ENCODE results near the gene HIP1R.

Gene HIP1R

GRCh38 chr12:122859303-122860039 lies 24.2 kb downstream of the HIP1R start:
- Histone ChIP-seq H3K4me3 (ENCODE audit: low read depth, low read length) (no peak overlapping the region), H3K36me3 (ENCODE audit: control insufficient read depth in 2 of 2, insufficient read depth in 1 of 2, low read length in 2 of 2) (peaks cover 0 to 49% of the 10 kb centered on the region in 2 experiments; a peak in 1 of 3 replicates), H3K27ac (ENCODE audit: extremely low read depth, low read depth, low read length) (no peak overlapping the region), H3K4me1 (ENCODE audit: control insufficient read depth, insufficient read depth, low read length) (no peaks in the 10 kb centered on the region), H3K9me3 (ENCODE audit: control insufficient read depth, insufficient read depth, low read depth, low read length) (no peaks in the 10 kb centered on the region)
- ChIA-PET POLR2A (interaction anchor here (0.6 kb wide), 2 partner anchors 115 to 517 kb away, joined by 3 read pairs; no protein-coding TSS in a partner anchor), CTCF (interaction anchor here (0.5 to 7.5 kb wide), 16 partner anchors 10 to 720 kb away, joined by 3 to 105 read pairs (median 4); no protein-coding TSS in a partner anchor)
- peak; percentile 98 for TF ChIP-seq ZNF10 (tag by site-specific recombination; IDR thresholded peaks at IDR 0.05)
- peak; percentile 85 for TF ChIP-seq ZNF600 (tag by site-specific recombination; IDR thresholded peaks at IDR 0.05)
- 0 out of 2 replicates have a peak, but pooled peaks have one; percentile 19 for TF ChIP-seq ZNF449 (tag by site-specific recombination; IDR thresholded peaks at IDR 0.05)
- no peak for TF ChIP-seq ZBTB20 (tag by site-specific recombination; IDR thresholded peaks at IDR 0.05)
- peak; percentile 14; the same call in 1 of the 2 replicates for TF ChIP-seq ZIC2 (tag by site-specific recombination; IDR thresholded peaks at IDR 0.05)
- TF ChIP-seq ZNF580 (tag by site-specific recombination; IDR thresholded peaks at IDR 0.05): no peak

GRCh38 chr12:122860040-122860853 lies 25.0 kb downstream of the HIP1R start:
- POLR2A ChIA-PET: interaction anchor here (0.6 to 1.5 kb wide), 5 partner anchors 85 to 516 kb away, joined by 3 to 4 read pairs (median 3); partner anchors contain the start of genes ABCB9 and MPHOSPH9
- no peak overlapping the region for H3K27ac ChIP-seq (ENCODE audit: extremely low read depth, low read depth, low read length)
- H3K36me3 ChIP-seq (ENCODE audit: control insufficient read depth in 2 of 2, insufficient read depth in 1 of 2, low read length in 2 of 2): peaks cover 0 to 51% of the 10 kb centered on the region in 2 experiments; a peak in 1 of 3 replicates
- H3K4me3 ChIP-seq (ENCODE audit: low read depth, low read length): no peak overlapping the region
- CTCF ChIA-PET: interaction anchor here (0.5 to 7.5 kb wide), 23 partner anchors 9 to 742 kb away, joined by 3 to 105 read pairs (median 5); partner anchors contain the start of genes DDX55 and OGFOD2
- H3K9me3 ChIP-seq (ENCODE audit: control insufficient read depth, insufficient read depth, low read depth, low read length): no peaks in the 10 kb centered on the region
- no peaks in the 10 kb centered on the region for H3K4me1 ChIP-seq (ENCODE audit: control insufficient read depth, insufficient read depth, low read length)
- TF ChIP-seq ZNF324 (tag by site-specific recombination; IDR thresholded peaks at IDR 0.05) (no peak), EGR2 (tag by site-specific recombination; IDR thresholded peaks at IDR 0.05; ENCODE audit: low read depth) (no peak), SP2 (tag by site-specific recombination; IDR thresholded peaks at IDR 0.05) (no peak), ZXDB (tag by site-specific recombination; IDR thresholded peaks at IDR 0.05) (peak; percentile 29; the same call in 1 of the 2 replicates), ZBTB21 (tag by site-specific recombination; IDR thresholded peaks at IDR 0.05) (no peak), ZBTB7A (tag by site-specific recombination; IDR thresholded peaks at IDR 0.05; ENCODE audit: low read depth) (peak; percentile 77; the same call in 1 of the 2 replicates), SCRT1 (tag by site-specific recombination; IDR thresholded peaks at IDR 0.05; ENCODE audit: borderline replicate concordance) (no peak), ZNF530 (tag by site-specific recombination; IDR thresholded peaks at IDR 0.05; ENCODE audit: low read depth) (no peak), ZNF600 (tag by site-specific recombination; IDR thresholded peaks at IDR 0.05) (peak; percentile 2; the same call in 1 of the 2 replicates), SP3 (tag by site-specific recombination; IDR thresholded peaks at IDR 0.05) (no peak), ZNF654 (tag by site-specific recombination; IDR thresholded peaks at IDR 0.05; ENCODE audit: low read depth) (peak; percentile 85), ZNF585B (tag by site-specific recombination; IDR thresholded peaks at IDR 0.05) (no peak), ZNF148 (tag by site-specific recombination; IDR thresholded peaks at IDR 0.05; ENCODE audit: borderline replicate concordance) (no peak), ZNF37A (tag by site-specific recombination; IDR thresholded peaks at IDR 0.05) (no peak), ZNF639 (tag by site-specific recombination; IDR thresholded peaks at IDR 0.05) (no peak), ZNF837 (tag by site-specific recombination; IDR thresholded peaks at IDR 0.05) (no peak), FEZF1 (tag by site-specific recombination; IDR thresholded peaks at IDR 0.05) (no peak), ZNF514 (tag by site-specific recombination; IDR thresholded peaks at IDR 0.05) (no peak), ZSCAN18 (tag by site-specific recombination; IDR thresholded peaks at IDR 0.05) (no peak), ZNF10 (tag by site-specific recombination; IDR thresholded peaks at IDR 0.05) (no peak)

Data from HEK293 (cell line).